ACC112 (cell line): ENCODE measurements around the gene PLEKHH2.

ENCODE experiments used
- H2AFZ ChIP-seq: fragments of 200-600 bp; sonication (generic); one replicate; pipeline ENCODE4 v1.6.0; 2017; ENCODE audit warnings: antibody characterized with exemption, low read length; ENCODE audit not compliant: unreplicated experiment
- H3K27ac ChIP-seq: fragments of 200-600 bp; sonication (generic); 2 replicates; pipeline ENCODE4 v1.5.1; 2014; ENCODE audit warnings: low read depth, mild to moderate bottlenecking, antibody characterized with exemption, low read length, moderate library complexity
- H3K27me3 ChIP-seq: fragments of 200-600 bp; sonication (generic); 2 replicates; pipeline ENCODE4 v1.6.1; 2014; ENCODE audit warnings: mild to moderate bottlenecking, antibody characterized with exemption, low read length, moderate library complexity, mixed read lengths; ENCODE audit not compliant: insufficient read depth
- H3K36me3 ChIP-seq: fragments of 200-600 bp; sonication (generic); 2 replicates; pipeline ENCODE4 v1.6.1; 2016; ENCODE audit warnings: mild to moderate bottlenecking, antibody characterized with exemption, low read length, moderate library complexity, mixed read lengths; ENCODE audit not compliant: insufficient read depth
- H3K4me1 ChIP-seq: fragments of 200-600 bp; sonication (generic); one replicate; pipeline ENCODE4 v1.6.1; 2016; ENCODE audit warnings: low read length, mixed read lengths; ENCODE audit not compliant: insufficient read depth, unreplicated experiment, control insufficient read depth
- H3K4me3 ChIP-seq: fragments of 200-600 bp; sonication (generic); 2 replicates; pipeline ENCODE4 v1.5.1; 2014; ENCODE audit warnings: mild to moderate bottlenecking, low read depth, low read length
- H3K79me2 ChIP-seq: fragments of 200-600 bp; sonication (generic); one replicate; pipeline ENCODE4 v1.6.0; 2016; ENCODE audit warnings: low read length; ENCODE audit not compliant: control insufficient read depth, unreplicated experiment, insufficient read depth

The PLEKHH2 gene

DNA sequence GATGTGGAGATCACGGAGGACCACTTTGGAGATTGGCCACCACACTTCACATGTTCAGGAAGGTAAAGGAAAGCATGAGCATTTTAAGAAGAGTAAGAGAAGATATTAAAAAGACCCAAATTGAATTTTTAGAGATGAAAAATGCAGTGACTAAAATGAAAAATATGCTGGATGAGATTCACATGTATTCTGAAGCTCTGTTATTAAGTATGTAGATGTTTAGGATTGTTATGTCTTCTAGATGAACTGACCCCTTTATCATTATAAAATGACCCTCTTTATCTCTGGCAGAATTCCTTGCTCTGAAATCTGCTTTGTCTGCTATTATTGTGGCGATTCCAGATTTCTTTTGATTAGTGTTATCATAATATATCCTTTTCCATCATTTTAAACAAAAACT lies 100.8 kb downstream of the PLEKHH2 start:
- Histone ChIP-seq H3K27ac (peak overlapping the region; percentile 36), H3K79me2 (no peaks in the 10 kb centered on the region), H3K27me3 (no peaks in the 10 kb centered on the region), H3K4me1 (peaks cover 16% of the 10 kb centered on the region), H2AFZ (peak overlapping the region; percentile 76), H3K4me3 (peak overlapping the region; percentile 18; the same call in 1 of the 2 replicates), H3K36me3 (no peaks in the 10 kb centered on the region)

DNA sequence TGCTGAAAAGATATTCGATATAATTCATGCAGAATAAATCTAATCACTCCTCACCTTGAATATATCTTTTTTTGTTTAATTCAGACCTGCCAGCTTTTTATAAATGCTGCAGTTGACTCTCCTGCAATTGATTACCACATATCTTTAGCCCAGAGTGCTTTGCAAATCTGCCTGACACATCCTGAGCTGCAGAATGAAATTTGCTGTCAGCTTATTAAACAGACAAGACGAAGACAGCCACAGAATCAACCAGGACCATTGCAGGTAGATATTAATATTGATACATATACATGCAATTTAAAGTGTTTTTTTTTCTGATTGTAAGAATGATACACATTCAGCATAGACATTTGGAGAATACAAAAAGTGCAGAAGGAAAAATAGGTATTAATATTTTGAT lies 101.2 kb downstream of the PLEKHH2 start:
- Histone ChIP-seq H3K4me3 (no peak overlapping the region), H3K27me3 (no peaks in the 10 kb centered on the region)

DNA sequence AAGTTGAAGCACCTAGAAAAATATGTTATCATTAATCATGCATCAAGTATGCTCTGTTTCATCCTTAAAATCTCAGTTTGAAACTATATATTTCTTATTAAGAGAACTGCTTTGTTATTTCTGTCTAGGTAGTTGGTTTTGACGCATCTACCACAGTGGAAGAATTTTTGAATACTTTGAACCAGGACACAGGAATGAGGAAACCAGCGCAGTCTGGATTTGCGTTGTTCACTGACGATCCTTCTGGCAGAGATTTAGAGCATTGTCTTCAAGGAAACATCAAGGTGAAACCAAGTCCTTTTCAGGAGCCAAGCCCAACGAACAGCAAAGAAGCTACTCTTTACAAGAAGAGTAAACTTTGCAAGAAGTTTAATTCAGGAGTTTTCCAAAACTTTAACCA lies 106.6 kb downstream of the PLEKHH2 start:
- no peaks in the 10 kb centered on the region for H3K27me3 ChIP-seq
- no peak overlapping the region for H2AFZ ChIP-seq
- H3K27ac ChIP-seq: no peak overlapping the region
- no peaks in the 10 kb centered on the region for H3K79me2 ChIP-seq
- no peak overlapping the region for H3K4me3 ChIP-seq
- H3K36me3 ChIP-seq: no peaks in the 10 kb centered on the region
- peaks cover 7% of the 10 kb centered on the region for H3K4me1 ChIP-seq

More for the DNA sequence above, 101.2 kb downstream of the PLEKHH2 start:
- H2AFZ ChIP-seq: no peak overlapping the region
- 0 out of 2 replicates have a peak overlapping the region, but pooled peaks have one; percentile 36 for H3K27ac ChIP-seq
- H3K79me2 ChIP-seq: no peaks in the 10 kb centered on the region
- no peaks in the 10 kb centered on the region for H3K36me3 ChIP-seq
- peaks cover 16% of the 10 kb centered on the region for H3K4me1 ChIP-seq

DNA sequence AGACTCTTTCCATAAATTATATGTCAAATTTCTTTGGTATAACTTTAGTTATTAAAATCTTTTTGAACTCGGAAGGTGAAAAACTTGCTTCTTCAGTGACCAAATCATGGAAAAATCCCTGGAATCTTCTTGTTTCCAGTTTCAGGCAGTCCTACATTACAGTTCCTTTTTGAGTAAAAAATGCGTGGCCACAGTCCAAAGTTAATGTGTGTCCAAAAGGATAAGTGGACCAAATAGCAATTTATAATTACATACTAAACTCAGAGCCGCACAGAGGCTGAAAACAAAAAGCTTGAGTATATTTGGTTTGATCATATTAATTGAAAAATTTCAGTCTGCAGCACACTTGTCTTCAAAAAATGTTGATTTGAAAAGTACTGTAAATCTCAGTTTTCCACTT lies 108.4 kb downstream of the PLEKHH2 start:
- no peak overlapping the region for H3K4me3 ChIP-seq
- peak overlapping the region; percentile 22 for H2AFZ ChIP-seq
- H3K79me2 ChIP-seq: no peaks in the 10 kb centered on the region
- no peaks in the 10 kb centered on the region for H3K27me3 ChIP-seq
- peaks cover 7% of the 10 kb centered on the region for H3K4me1 ChIP-seq
- H3K27ac ChIP-seq: no peak overlapping the region
- no peaks in the 10 kb centered on the region for H3K36me3 ChIP-seq

DNA sequence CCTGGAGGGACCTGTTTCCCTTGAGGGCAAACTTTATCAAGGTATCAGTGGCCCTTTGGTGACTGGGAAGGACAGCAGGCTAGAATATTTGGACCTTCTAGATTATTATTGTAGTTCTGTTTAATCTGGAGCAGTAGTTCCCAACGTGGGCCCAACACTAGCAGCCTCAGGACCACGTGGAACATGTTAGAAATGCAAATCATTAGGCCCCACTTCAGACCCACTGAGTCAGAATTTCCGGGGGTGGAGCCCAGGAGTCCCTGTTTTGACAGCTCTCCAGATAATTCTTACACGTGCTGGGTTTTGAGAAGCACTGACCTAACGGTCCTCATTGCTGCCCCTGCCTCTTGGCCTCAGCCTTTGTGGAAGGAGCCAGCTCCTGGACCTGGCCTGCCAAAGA lies 111.3 kb downstream of the PLEKHH2 start:
- Histone ChIP-seq H3K79me2 (no peaks in the 10 kb centered on the region), H3K27me3 (no peaks in the 10 kb centered on the region), H3K36me3 (no peaks in the 10 kb centered on the region), H3K27ac (no peak overlapping the region), H3K4me3 (no peak overlapping the region), H2AFZ (no peak overlapping the region), H3K4me1 (peaks cover 7% of the 10 kb centered on the region)

DNA sequence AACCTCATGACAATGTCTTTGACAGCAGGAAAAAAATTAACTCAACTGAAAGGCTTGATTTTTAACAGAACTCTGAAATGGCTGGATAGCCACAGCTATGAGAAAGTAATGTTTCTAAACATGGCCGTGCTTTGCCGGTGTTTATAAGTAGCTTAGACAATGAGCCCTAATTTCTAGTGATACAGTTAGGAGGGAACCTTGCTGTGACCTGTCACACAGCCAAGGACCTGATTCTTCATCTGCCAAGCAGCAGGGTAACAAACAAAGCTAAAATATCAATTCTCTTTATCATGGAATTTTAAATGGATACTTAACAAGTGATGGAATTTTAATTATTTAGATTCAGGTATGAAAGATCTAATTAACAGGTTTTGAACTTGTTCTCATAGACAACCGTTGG lies 112.5 kb downstream of the PLEKHH2 start:
- H3K27ac ChIP-seq: no peak overlapping the region

DNA sequence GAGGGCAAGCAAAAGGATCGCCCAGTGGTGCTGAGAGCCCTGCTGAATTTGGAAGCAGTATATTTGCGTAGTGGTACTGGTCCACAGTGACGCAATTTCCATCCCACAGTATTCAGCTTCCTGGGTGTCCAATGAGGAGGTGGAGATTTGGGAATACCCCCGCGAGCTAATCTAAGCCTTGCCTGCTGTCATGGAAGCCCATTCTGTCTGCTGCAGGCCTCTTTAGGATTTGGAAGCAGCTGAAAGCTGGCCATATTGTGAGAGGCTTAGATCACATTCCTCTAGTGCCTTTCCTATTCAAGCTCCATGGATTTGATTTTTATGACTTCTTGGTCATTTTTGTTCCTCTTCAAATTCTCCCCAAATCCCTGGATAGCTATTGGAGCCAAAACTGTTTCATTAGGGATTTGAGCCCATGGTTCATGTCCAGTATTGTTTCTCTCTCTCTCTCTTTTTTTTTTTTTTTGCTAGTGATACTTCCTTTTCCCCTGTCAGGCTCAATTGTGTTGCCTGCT lies 114.5 kb downstream of the PLEKHH2 start:
- Histone ChIP-seq H3K27me3 (no peaks in the 10 kb centered on the region), H3K4me3 (no peak overlapping the region), H3K27ac (no peak overlapping the region), H3K36me3 (no peaks in the 10 kb centered on the region), H2AFZ (no peak overlapping the region), H3K79me2 (no peaks in the 10 kb centered on the region), H3K4me1 (peaks cover 3% of the 10 kb centered on the region)

More for the DNA sequence above, 112.5 kb downstream of the PLEKHH2 start:
- no peak overlapping the region for H3K4me3 ChIP-seq
- no peak overlapping the region for H2AFZ ChIP-seq
- peaks cover 10% of the 10 kb centered on the region for H3K4me1 ChIP-seq
- no peaks in the 10 kb centered on the region for H3K36me3 ChIP-seq
- H3K79me2 ChIP-seq: no peaks in the 10 kb centered on the region
- H3K27me3 ChIP-seq: no peaks in the 10 kb centered on the region

DNA sequence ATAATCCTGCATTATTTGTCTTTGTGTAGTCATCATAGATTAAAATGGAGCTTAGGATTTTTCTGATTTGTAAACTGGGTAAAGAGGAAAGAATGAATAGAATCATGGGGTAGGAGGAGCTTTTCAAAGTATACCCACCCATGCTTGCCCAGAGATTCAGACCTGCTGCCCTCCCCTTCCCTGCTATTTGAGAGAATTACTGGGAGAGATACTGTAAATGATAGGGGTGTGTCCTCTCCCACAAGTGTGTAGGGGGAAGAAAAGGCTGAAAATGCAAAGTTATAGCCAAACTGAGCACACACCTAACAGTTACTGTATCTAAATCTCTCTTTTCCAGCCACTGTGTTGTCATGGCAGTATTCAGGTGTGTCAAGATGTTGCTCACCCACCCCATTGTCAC lies 115.2 kb downstream of the PLEKHH2 start:
- H3K4me3 ChIP-seq: no peak overlapping the region
- H3K27ac ChIP-seq: no peak overlapping the region
- H2AFZ ChIP-seq: no peak overlapping the region
- H3K36me3 ChIP-seq: no peaks in the 10 kb centered on the region
- H3K79me2 ChIP-seq: no peaks in the 10 kb centered on the region
- no peaks in the 10 kb centered on the region for H3K27me3 ChIP-seq
- peaks cover 3% of the 10 kb centered on the region for H3K4me1 ChIP-seq

DNA sequence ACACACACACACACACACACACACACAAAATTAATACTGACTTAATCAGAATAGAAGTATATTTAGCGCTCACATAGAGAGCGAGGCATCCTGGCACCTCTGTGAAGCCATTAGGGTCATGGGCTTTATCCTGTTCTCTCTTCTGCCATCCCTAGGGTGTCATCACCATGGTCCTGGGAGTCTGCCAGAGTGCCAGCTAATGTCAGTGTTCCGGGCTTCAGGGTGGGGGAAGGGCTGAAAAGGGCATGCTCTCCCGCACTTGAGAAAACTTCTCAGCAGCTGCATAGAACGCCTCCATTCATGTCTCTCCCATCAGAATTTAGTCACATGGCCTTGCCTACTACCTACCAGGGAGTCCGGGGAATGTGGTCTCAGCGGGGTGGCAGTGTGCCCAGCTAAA lies 117.1 kb downstream of the PLEKHH2 start:
- H3K27me3 ChIP-seq: no peaks in the 10 kb centered on the region
- peaks cover 16% of the 10 kb centered on the region for H3K4me1 ChIP-seq
- no peaks in the 10 kb centered on the region for H3K36me3 ChIP-seq
- no peaks in the 10 kb centered on the region for H3K79me2 ChIP-seq
- no peak overlapping the region for H2AFZ ChIP-seq
- H3K27ac ChIP-seq: no peak overlapping the region
- H3K4me3 ChIP-seq: no peak overlapping the region

DNA sequence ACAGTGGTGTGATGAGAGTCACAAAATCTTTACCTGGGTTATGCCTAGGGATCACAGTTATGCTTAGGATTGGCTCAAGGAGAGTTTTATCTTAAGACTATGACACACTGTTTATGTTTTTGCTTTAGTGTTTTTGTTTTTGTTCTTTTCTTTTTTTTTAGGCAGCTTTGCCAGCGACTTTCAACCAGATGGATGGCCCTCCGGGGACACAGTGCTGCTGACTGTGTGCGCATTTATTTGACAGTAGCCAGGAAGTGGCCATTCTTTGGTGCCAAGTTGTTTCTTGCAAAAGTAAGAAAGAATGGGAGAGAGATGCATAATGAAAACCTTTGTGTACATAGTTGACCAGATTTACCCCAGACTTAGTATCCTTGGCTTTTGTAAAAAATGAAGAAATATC lies 121.7 kb downstream of the PLEKHH2 start:
- no peaks in the 10 kb centered on the region for H3K27me3 ChIP-seq
- H2AFZ ChIP-seq: no peak overlapping the region
- peak overlapping the region; percentile 14; the same call in 1 of the 2 replicates for H3K4me3 ChIP-seq
- peaks cover 24% of the 10 kb centered on the region for H3K4me1 ChIP-seq
- H3K36me3 ChIP-seq: no peaks in the 10 kb centered on the region
- no peaks in the 10 kb centered on the region for H3K79me2 ChIP-seq
- H3K27ac ChIP-seq: peak overlapping the region; percentile 96

DNA sequence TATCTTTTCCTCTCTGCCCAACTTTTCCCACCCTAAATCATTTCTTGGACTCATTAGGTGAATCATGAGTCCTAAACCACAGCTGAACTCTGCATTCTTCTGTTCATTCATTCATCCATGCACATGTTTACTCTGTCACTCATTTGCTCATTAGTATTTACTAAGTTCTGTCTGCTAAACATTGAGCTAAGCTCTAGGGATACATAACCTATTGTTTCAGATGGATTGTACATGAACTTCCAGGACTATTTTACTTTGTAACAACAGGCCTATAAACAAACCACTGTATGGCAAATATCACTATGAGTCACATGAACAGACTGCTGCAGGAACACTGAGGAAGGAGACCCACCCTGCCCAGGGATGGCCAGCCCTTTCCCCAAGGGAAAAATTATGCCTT lies 122.1 kb downstream of the PLEKHH2 start:
- no peaks in the 10 kb centered on the region for H3K79me2 ChIP-seq
- H3K4me3 ChIP-seq: peak overlapping the region; percentile 14; the same call in 1 of the 2 replicates
- no peaks in the 10 kb centered on the region for H3K36me3 ChIP-seq
- H3K27me3 ChIP-seq: no peaks in the 10 kb centered on the region
- H3K27ac ChIP-seq: peak overlapping the region; percentile 96
- peaks cover 24% of the 10 kb centered on the region for H3K4me1 ChIP-seq
- no peak overlapping the region for H2AFZ ChIP-seq
